LNCAP (cell line): ENCODE data around the gene ERBB2.

ENCODE experiments used
- TF ChIP-seq, protein P1 (sequence below): fragments of 450-650 bp; IDR thresholded peaks from 2 replicates; pipeline ENCODE4 v1.5.1; 2017; ENCODE audit warnings: mild to moderate bottlenecking

ERBB2 gene

DNA sequence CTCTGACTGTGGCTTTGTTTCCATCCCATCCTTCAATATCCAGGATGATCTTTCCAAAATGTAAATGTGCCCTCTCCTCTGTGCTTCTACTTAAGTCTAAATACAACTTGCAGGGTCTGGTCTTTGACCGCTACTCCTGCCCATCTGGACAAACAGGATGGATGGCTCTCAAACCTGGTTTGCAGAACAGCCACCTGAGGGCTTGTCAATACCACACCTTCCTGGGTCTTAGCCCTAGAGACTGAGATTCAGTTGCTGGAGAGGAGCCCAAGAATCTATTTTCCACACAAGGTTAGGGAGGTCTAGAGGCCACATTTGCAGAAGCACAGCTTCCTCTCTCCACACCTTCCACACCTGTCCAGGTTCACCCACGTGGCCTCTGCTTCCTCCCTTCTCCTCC, 36.0 kb downstream of the ERBB2 start:
- TF ChIP-seq, protein P1, sequence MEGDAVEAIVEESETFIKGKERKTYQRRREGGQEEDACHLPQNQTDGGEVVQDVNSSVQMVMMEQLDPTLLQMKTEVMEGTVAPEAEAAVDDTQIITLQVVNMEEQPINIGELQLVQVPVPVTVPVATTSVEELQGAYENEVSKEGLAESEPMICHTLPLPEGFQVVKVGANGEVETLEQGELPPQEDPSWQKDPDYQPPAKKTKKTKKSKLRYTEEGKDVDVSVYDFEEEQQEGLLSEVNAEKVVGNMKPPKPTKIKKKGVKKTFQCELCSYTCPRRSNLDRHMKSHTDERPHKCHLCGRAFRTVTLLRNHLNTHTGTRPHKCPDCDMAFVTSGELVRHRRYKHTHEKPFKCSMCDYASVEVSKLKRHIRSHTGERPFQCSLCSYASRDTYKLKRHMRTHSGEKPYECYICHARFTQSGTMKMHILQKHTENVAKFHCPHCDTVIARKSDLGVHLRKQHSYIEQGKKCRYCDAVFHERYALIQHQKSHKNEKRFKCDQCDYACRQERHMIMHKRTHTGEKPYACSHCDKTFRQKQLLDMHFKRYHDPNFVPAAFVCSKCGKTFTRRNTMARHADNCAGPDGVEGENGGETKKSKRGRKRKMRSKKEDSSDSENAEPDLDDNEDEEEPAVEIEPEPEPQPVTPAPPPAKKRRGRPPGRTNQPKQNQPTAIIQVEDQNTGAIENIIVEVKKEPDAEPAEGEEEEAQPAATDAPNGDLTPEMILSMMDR, result no peak

DNA sequence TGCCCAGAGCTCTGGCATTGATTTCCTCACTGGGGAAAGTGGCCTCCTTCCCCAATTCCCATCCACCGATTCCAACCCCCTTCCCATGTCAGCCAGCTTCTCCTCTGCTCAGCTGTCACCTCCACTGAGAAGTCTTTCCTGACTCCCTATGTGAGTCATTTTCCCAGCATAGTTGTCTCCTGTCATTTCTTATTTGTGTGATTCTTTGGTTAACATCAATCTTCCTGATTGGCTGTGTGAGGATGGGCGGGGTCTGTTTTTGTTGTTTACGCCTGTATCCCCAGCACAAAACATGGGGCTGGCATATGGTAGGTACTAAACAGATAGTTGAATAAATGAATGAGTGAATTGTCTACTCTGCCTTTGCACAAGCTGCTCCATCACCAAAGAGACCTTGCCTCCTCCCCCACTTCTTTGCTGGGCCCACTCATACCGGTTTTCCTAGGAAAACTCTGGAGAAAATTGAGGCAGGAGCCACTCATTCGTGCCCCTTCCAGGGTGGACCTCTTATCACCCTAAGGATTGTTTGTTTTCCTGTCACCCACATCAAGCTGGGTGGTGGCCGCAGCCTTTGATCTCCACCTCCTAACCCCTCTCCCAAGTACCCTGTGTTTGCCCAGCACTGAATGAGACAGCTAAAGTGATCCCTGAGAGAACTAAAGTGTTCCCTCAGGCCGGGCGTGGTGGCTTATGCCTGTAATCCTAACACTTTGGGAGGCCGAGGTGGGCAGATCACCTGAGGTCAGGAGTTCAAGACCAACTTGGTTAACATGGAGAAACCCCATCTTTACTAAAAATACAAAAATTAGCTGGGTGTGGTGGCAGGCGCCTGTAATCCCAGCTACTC, 36.7 kb downstream of the ERBB2 start:
- TF ChIP-seq, protein P1, result no peak

DNA sequence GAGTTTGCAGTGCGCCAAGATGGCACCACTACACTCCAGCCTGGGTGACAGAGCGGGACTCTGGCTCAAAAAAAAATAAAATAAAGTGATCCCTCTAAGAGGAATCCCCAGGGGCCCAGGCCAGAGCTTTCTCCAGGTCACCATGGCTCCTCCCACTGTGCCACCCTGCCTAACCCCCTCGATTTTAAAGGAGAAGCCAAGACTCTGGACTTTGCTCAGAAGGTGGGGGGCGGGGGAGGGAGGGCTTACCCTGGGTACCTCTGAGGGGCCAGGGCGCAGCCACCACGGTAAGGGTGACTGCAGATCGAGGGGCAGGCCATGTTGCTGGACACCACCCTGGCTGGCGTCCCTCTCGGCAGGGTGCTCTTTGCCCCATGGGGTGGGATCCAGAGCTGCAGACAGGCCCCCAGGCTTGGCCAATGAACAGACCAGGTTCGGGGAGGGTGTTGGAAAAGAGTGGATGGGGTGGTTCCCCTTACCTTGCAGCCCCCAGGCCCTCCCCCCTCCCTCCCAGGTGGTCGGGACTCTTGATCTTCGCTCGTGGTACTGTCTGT, 37.4 kb downstream of the ERBB2 start:
- TF ChIP-seq, protein P1, result no peak

DNA sequence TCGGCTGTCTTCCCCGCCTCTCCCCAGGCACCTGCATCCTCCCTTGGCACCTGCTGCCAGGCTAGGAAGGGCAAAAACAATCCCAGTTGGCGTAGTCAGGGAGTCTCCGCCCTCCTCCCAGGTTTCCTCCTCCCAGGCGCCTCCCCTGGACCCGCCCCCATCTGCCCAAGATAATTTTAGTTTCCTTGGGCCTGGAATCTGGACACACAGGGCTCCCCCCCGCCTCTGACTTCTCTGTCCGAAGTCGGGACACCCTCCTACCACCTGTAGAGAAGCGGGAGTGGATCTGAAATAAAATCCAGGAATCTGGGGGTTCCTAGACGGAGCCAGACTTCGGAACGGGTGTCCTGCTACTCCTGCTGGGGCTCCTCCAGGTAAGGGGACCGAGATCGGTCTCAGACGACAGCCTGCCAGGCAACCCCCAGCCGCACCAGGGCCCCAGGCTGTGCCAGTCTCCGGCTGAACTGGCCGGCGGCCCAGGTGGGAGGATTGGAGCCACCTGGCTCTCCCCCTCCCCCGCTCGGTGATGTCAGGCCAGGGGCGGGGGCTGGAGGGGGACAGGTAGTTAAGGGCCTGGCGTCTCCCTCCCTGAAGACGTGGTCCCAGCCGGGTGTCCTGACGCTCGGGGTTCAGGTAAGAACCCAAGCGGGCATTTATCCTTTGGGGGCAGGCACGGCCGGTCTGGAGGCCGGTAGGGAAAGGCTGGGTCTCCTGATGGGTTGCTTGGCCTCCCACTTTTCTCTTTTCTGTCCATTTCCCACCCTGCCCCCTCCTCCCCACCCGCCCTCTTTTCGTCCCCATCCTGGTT, 38.1 kb downstream of the ERBB2 start, which contains the start of gene GRB7:
TSS of gene GRB7 (plus strand) at position 179 of the 808 bp plus-strand sequence. CDS start 4,364 bp downstream, outside the sequence.
- TF ChIP-seq, protein P1, result no peak

DNA sequence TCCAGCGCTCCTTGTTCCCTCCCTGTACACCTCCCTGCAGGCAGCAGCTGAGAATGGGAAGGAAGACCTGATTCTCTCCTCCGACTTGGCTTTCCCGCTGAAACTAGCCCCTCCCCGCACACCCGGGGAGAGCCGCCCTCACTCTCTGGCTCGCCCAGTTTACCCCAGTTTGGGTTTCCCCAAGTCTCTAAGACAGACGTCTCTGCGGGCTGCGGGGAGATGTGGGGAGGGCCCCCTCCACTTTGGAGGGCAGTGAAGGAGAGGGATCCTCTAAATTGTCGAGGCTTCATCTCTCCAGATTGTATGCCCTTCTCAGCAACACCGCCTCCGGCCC, 38.7 kb downstream of the ERBB2 start:
- TF ChIP-seq, protein P1, result no peak

DNA sequence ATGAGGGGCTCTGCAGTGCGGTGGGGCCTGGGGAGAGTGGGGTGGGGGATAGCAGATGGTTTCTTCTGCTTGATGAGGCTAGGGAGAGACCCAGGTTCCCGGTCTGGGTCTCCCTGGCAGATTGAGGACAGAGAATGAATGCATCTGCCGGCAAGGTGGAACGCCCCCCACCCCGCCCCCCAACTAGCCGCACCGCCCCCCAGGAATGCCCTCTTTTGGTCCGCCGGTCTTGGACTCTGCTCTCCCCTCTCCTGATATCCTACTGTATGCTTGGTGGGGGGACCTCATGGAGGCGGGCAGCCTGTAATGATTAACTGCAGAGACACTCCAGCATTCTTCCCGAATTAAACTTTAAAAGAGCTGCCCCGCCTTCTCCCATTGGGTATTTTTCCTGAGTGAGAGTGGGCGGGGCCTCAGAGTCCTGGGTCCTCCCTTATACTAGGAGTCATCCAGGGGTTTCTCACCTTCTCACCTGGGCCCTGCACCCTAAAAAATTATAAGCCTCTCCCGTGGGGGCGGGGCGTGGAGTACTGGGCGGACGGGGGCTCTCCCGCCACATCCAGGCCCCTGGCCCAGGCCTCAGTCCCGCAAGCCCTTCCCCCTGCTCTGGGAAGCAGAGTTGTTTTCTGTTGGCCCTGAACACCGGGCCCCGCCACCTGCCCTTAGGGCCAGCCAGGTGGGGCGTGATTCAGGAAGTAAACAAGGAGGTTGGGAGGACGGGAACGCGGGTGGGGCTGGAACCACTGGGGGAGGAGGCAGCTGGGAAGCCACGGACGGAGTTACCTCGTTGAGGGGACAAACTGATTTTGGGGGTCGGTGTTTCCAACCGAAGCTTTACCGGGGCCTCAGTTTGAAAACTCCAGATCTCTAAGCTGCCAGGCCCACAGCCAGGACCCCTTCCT, 39.4 kb downstream of the ERBB2 start:
- TF ChIP-seq, protein P1, result no peak

DNA sequence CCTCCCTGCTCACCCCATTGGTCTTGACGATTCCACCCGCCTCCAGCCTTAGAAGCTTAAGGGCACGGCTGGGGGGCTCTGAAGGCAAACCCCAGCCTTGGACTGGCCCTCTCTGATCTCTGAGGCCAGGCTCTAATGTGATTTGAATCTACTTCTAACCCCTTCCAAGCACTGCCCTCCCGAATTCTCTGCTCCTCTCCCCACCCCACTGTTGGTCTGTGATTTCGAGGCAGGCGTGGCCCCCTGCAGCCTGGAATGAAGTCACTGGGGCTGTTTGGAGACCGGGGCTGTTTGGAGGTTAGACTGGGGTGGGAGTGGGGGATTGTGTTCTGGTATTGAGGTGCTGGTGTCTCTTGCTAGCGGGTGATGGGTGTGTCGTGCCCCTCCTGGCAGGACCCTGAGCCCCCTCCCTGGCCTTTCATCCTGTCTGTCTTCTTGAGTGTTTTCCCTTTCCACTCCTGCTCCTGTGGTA, 40.1 kb downstream of the ERBB2 start:
- TF ChIP-seq, protein P1, result no peak
